Measurements from ENCODE around the gene DCDC2B.

Gene DCDC2B

DNA sequence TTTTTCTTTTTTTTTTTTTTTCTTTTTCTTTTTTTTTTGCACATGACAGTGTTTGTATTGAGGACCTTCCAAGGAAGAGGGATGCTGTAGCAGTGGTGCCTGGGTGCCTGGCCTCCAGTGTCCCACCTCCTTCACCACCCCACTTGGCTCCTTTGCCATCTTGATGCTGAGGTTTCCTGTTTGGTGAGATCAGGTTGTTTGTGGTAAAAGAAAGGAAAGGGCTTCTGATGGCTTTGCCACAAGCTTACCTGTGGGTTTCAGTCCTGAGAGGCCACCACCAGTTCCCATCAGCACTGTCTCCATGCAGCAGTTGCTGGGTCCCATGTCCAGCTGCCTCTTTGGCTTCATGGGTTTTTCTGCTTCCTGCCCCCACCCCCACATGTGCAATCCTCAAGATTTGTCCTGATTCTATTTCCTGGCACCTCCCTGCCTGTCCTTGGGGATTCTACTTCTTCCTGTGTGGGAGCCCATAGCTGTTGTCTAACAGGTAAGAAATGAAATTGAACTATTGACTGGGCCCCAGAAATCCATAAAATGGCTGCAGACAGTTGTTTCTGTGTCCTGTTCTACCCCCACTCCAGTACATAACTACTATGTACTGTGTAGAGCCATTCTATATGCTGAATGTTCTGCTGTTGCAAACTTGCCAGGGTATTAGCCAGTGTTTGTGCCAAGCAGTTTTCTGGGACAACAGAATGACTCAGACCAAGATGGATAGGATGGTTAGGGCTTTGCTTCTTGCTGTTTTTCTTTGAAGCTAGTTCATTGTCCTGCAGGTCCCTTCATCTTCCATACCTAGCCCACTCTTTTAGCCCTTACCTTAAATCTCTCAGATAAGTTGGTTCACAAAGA lies 12.7 kb upstream of the DCDC2B start (continued):
- TF ChIP-seq ZNF565 (CRISPR knock-in tag; conservative IDR thresholded peaks at IDR 0.05; ENCODE audit: low read depth), result no peak
- TF ChIP-seq PPARA (CRISPR knock-in tag; IDR thresholded peaks at IDR 0.05; ENCODE audit: borderline replicate concordance), result no peak
- TF ChIP-seq TOX (CRISPR knock-in tag; IDR thresholded peaks at IDR 0.05; ENCODE audit: borderline replicate concordance), result no peak

DNA sequence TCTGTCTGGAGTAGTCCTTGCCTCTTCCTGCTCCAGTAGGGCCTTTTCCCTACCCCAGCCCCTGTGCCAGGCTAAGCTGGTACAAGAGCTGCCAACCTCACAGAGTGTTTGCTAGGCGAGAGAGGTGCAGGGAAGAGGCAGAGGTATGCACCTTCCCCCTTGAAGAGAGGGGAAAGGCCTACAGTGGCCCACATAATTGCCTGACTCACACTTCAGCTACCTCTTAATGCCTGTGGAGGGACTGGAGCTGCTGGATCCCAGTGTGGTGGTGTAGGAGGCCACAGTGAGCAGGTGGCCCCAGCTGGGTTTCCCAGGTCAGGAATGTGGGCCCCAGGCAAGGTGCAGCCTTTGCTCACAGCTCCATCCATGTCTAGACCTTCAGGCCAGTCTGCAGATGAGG lies 11.8 kb upstream of the DCDC2B start:
- ATAC-seq, result no peak
- TF ChIP-seq RARB (CRISPR knock-in tag; IDR thresholded peaks at IDR 0.05) (no peak), BACH2 (CRISPR knock-in tag; IDR thresholded peaks at IDR 0.05; ENCODE audit: borderline replicate concordance) (no peak), PPARA (CRISPR knock-in tag; IDR thresholded peaks at IDR 0.05; ENCODE audit: borderline replicate concordance) (no peak), ZNF8 (CRISPR knock-in tag; IDR thresholded peaks at IDR 0.05) (no peak), ISL1 (CRISPR knock-in tag; IDR thresholded peaks at IDR 0.05) (no peak), ZNF565 (CRISPR knock-in tag; conservative IDR thresholded peaks at IDR 0.05; ENCODE audit: low read depth) (no peak), SNAI2 (CRISPR knock-in tag; IDR thresholded peaks at IDR 0.05) (no peak), TOX (CRISPR knock-in tag; IDR thresholded peaks at IDR 0.05; ENCODE audit: borderline replicate concordance) (no peak), ARNTL (CRISPR knock-in tag; IDR thresholded peaks at IDR 0.05; ENCODE audit: borderline replicate concordance, low read depth) (no peak), ZFP3 (CRISPR knock-in tag; IDR thresholded peaks at IDR 0.05) (no peak), CSDC2 (CRISPR knock-in tag; IDR thresholded peaks at IDR 0.05) (no peak)
- TF ChIP-seq, protein P1, sequence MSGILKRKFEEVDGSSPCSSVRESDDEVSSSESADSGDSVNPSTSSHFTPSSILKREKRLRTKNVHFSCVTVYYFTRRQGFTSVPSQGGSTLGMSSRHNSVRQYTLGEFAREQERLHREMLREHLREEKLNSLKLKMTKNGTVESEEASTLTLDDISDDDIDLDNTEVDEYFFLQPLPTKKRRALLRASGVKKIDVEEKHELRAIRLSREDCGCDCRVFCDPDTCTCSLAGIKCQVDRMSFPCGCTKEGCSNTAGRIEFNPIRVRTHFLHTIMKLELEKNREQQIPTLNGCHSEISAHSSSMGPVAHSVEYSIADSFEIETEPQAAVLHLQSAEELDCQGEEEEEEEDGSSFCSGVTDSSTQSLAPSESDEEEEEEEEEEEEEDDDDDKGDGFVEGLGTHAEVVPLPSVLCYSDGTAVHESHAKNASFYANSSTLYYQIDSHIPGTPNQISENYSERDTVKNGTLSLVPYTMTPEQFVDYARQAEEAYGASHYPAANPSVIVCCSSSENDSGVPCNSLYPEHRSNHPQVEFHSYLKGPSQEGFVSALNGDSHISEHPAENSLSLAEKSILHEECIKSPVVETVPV (CRISPR knock-in tag; IDR thresholded peaks at IDR 0.05), result no peak
- TF ChIP-seq, protein P2, sequence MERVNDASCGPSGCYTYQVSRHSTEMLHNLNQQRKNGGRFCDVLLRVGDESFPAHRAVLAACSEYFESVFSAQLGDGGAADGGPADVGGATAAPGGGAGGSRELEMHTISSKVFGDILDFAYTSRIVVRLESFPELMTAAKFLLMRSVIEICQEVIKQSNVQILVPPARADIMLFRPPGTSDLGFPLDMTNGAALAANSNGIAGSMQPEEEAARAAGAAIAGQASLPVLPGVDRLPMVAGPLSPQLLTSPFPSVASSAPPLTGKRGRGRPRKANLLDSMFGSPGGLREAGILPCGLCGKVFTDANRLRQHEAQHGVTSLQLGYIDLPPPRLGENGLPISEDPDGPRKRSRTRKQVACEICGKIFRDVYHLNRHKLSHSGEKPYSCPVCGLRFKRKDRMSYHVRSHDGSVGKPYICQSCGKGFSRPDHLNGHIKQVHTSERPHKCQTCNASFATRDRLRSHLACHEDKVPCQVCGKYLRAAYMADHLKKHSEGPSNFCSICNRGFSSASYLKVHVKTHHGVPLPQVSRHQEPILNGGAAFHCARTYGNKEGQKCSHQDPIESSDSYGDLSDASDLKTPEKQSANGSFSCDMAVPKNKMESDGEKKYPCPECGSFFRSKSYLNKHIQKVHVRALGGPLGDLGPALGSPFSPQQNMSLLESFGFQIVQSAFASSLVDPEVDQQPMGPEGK (CRISPR knock-in tag; IDR thresholded peaks at IDR 0.05; ENCODE audit: borderline replicate concordance), result no peak
- TF ChIP-seq, protein P3, sequence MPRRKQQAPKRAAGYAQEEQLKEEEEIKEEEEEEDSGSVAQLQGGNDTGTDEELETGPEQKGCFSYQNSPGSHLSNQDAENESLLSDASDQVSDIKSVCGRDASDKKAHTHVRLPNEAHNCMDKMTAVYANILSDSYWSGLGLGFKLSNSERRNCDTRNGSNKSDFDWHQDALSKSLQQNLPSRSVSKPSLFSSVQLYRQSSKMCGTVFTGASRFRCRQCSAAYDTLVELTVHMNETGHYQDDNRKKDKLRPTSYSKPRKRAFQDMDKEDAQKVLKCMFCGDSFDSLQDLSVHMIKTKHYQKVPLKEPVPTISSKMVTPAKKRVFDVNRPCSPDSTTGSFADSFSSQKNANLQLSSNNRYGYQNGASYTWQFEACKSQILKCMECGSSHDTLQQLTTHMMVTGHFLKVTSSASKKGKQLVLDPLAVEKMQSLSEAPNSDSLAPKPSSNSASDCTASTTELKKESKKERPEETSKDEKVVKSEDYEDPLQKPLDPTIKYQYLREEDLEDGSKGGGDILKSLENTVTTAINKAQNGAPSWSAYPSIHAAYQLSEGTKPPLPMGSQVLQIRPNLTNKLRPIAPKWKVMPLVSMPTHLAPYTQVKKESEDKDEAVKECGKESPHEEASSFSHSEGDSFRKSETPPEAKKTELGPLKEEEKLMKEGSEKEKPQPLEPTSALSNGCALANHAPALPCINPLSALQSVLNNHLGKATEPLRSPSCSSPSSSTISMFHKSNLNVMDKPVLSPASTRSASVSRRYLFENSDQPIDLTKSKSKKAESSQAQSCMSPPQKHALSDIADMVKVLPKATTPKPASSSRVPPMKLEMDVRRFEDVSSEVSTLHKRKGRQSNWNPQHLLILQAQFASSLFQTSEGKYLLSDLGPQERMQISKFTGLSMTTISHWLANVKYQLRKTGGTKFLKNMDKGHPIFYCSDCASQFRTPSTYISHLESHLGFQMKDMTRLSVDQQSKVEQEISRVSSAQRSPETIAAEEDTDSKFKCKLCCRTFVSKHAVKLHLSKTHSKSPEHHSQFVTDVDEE (CRISPR knock-in tag; IDR thresholded peaks at IDR 0.05), result no peak
- TF ChIP-seq, protein P4, sequence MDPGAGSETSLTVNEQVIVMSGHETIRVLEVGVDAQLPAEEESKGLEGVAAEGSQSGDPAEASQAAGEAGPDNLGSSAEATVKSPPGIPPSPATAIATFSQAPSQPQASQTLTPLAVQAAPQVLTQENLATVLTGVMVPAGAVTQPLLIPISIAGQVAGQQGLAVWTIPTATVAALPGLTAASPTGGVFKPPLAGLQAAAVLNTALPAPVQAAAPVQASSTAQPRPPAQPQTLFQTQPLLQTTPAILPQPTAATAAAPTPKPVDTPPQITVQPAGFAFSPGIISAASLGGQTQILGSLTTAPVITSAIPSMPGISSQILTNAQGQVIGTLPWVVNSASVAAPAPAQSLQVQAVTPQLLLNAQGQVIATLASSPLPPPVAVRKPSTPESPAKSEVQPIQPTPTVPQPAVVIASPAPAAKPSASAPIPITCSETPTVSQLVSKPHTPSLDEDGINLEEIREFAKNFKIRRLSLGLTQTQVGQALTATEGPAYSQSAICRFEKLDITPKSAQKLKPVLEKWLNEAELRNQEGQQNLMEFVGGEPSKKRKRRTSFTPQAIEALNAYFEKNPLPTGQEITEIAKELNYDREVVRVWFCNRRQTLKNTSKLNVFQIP (CRISPR knock-in tag; IDR thresholded peaks at IDR 0.05; ENCODE audit: borderline replicate concordance, low read depth), result no peak

DNA sequence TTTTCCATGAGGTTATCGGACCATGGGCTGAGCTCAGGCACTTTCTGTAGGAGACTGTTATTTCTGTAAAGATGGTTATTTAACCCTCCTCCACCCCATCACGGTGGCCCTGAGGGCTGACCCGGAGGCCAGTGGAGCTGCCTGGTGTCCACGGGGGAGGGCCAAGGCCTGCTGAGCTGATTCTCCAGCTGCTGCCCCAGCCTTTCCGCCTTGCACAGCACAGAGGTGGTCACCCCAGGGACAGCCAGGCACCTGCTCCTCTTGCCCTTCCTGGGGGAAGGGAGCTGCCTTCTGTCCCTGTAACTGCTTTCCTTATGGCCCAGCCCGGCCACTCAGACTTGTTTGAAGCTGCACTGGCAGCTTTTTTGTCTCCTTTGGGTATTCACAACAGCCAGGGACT lies 11.1 kb upstream of the DCDC2B start:
- TF ChIP-seq ZFP3 (CRISPR knock-in tag; IDR thresholded peaks at IDR 0.05) (no peak), ZNF565 (CRISPR knock-in tag; conservative IDR thresholded peaks at IDR 0.05; ENCODE audit: low read depth) (no peak), ARNTL (CRISPR knock-in tag; IDR thresholded peaks at IDR 0.05; ENCODE audit: borderline replicate concordance, low read depth) (no peak), ZC3H10 (CRISPR knock-in tag; IDR thresholded peaks at IDR 0.05) (no peak)
- TF ChIP-seq, protein P1 (CRISPR knock-in tag; IDR thresholded peaks at IDR 0.05), result no peak
- TF ChIP-seq, protein P5, sequence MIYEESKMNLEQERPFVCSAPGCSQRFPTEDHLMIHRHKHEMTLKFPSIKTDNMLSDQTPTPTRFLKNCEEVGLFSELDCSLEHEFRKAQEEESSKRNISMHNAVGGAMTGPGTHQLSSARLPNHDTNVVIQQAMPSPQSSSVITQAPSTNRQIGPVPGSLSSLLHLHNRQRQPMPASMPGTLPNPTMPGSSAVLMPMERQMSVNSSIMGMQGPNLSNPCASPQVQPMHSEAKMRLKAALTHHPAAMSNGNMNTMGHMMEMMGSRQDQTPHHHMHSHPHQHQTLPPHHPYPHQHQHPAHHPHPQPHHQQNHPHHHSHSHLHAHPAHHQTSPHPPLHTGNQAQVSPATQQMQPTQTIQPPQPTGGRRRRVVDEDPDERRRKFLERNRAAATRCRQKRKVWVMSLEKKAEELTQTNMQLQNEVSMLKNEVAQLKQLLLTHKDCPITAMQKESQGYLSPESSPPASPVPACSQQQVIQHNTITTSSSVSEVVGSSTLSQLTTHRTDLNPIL (CRISPR knock-in tag; IDR thresholded peaks at IDR 0.05; ENCODE audit: low read depth), result no peak
- TF ChIP-seq, protein P2 (CRISPR knock-in tag; IDR thresholded peaks at IDR 0.05; ENCODE audit: borderline replicate concordance), result no peak
- ATAC-seq, result no peak
